Caco-2 (cell line): ENCODE data around the gene RNF223. TPM values are rescaled to one million over a fixed set of nuclear protein-coding genes. Genes with fewer than 3 reads are reported as not detected.

Experiments used
- BruUV-seq: library from RNA; stranded (reverse); fragments of 400-500 nt; replicated peaks from 2 replicates; lab custom pipeline; 2021; lab: Mats Ljungman, UMichigan
- CTCF ChIA-PET: fragments of 300-600 bp; sonication (Branson Sonifier 250); formaldehyde crosslinking; loops from one replicate; lab custom pipeline; 2022; ENCODE audit warnings: antibody characterized with exemption; lab: Charles Lee
- POLR2A ChIA-PET: fragments of 300-600 bp; sonication (Branson Sonifier 250); formaldehyde crosslinking; loops from one replicate; lab custom pipeline; 2022; ENCODE audit warnings: antibody characterized with exemption; lab: Charles Lee
- DNase-seq, 2 experiments: peaks; one replicate each; pipeline versions ENCODE4 v3.0.0 to v3.0.0-alpha.2; 2020 to 2022
- H3K27me3 ChIP-seq: replicated peaks from 2 replicates; pipeline ENCODE4 v1.6.0; 2011; ENCODE audit warnings: low read length; ENCODE audit not compliant: control insufficient read depth, insufficient read depth
- H3K36me3 ChIP-seq: 2 replicates; pipeline ENCODE4 v1.5.1; 2011; ENCODE audit warnings: low read length; ENCODE audit not compliant: control insufficient read depth, insufficient read depth
- H3K4me1 ChIP-seq: fragments of 250-450 bp; sonication (Bioruptor Pico); 2 replicates; pipeline ENCODE4 v1.5.1; 2020; ENCODE audit warnings: mild to moderate bottlenecking
- H3K4me3 ChIP-seq: 2 replicates; pipeline ENCODE4 v1.5.1; 2011; ENCODE audit warnings: low read depth, mild to moderate bottlenecking, control low read depth, low read length
- H3K9me3 ChIP-seq: fragments of 250-450 bp; sonication (Bioruptor Pico); 2 replicates; pipeline ENCODE4 v1.5.1; 2020; ENCODE audit warnings: mild to moderate bottlenecking, moderate library complexity
- H3K27ac Mint-ChIP-seq: one replicate; pipeline ENCODE4 v1.8.0; 2022; ENCODE audit warnings: mixed read lengths; ENCODE audit not compliant: unreplicated experiment
- H3K27me3 Mint-ChIP-seq: one replicate; pipeline ENCODE4 v1.8.0; 2022; ENCODE audit warnings: mixed read lengths; ENCODE audit not compliant: insufficient read depth, unreplicated experiment
- H3K36me3 Mint-ChIP-seq: one replicate; pipeline ENCODE4 v1.8.0; 2022; ENCODE audit warnings: mild to moderate bottlenecking, mixed read lengths; ENCODE audit not compliant: insufficient read depth, unreplicated experiment
- H3K4me1 Mint-ChIP-seq: one replicate; pipeline ENCODE4 v1.8.0; 2022; ENCODE audit warnings: low read depth, mixed read lengths; ENCODE audit not compliant: unreplicated experiment
- H3K4me3 Mint-ChIP-seq: one replicate; pipeline ENCODE4 v1.8.0; 2022; ENCODE audit warnings: mild to moderate bottlenecking, moderate library complexity, mixed read lengths; ENCODE audit not compliant: unreplicated experiment
- H3K9me3 Mint-ChIP-seq: one replicate; pipeline ENCODE4 v1.8.0; 2022; ENCODE audit warnings: mixed read lengths; ENCODE audit not compliant: unreplicated experiment
- CTCF ChIP-seq, 2 experiments: fragments of 200-600 bp in 1 of 2; IDR thresholded peaks; 1 replicate in 1 of 2; 2 replicates in 1 of 2; pipeline versions ENCODE4 v1.5.1 to v1.8.0; 2011 to 2022; ENCODE audit warnings: antibody characterized with exemption in 1 of 2, control low read depth in 1 of 2, inconsistent platforms in 1 of 2, low read depth in 1 of 2, low read length in 1 of 2, mild to moderate bottlenecking in 1 of 2, moderate library complexity in 1 of 2; ENCODE audit not compliant: insufficient read depth in 1 of 2, severe bottlenecking in 1 of 2, unreplicated experiment in 1 of 2
- intact Hi-C: fragments of 100-400 bp; cut with micrococcal nuclease; formaldehyde crosslinking; loops from one replicate; pipeline ENCODE4 v1.10.0; 2022; ENCODE audit not compliant: unreplicated experiment
- total RNA-seq: library from RNA; stranded (reverse); gene quantifications from 2 replicates; pipeline ENCODE4 v1.2.3, GENCODE V29; 2022

The RNF223 gene
- total RNA-seq, 1 experiment from 2014 or later: 0.57 TPM

GRCh38 chr1:1120096-1120495, 46.0 kb upstream of the RNF223 start:
- Mint-ChIP-seq H3K9me3 (no peaks in the 10 kb centered on the region), H3K27ac (no peak overlapping the region), H3K4me3 (no peak overlapping the region), H3K27me3 (no peaks in the 10 kb centered on the region), H3K4me1 (peaks cover 10% of the 10 kb centered on the region), H3K36me3 (peaks cover 14% of the 10 kb centered on the region)
- Histone ChIP-seq H3K27me3 (no peaks in the 10 kb centered on the region), H3K9me3 (no peaks in the 10 kb centered on the region), H3K36me3 (no peaks in the 10 kb centered on the region), H3K4me1 (peaks cover 30% of the 10 kb centered on the region), H3K4me3 (no peak overlapping the region)
- ChIA-PET POLR2A (no interaction called here), CTCF (no interaction called here)
- intact Hi-C loops: no loop called here
- BruUV-seq: no TSS peak
- DNase-seq: no peak
- TF ChIP-seq CTCF (IDR thresholded peaks at IDR 0.05; ENCODE audit: insufficient read depth in 1 of 2, low read depth in 1 of 2, low read length in 1 of 2, severe bottlenecking in 1 of 2, unreplicated experiment in 1 of 2): no peak

GRCh38 chr1:1119272-1119890, 45.3 kb upstream of the RNF223 start:
- POLR2A ChIA-PET: interaction anchor here (3.2 kb wide), 1 partner anchor 43 kb away, joined by 9 read pairs; no protein-coding TSS in a partner anchor

GRCh38 chr1:1118876-1119220, 44.7 kb upstream of the RNF223 start:
- Histone ChIP-seq H3K4me3 (no peak overlapping the region), H3K4me1 (peaks cover 18% of the 10 kb centered on the region), H3K9me3 (no peaks in the 10 kb centered on the region), H3K36me3 (no peaks in the 10 kb centered on the region), H3K27me3 (no peaks in the 10 kb centered on the region)
- Mint-ChIP-seq H3K4me3 (no peak overlapping the region), H3K9me3 (no peaks in the 10 kb centered on the region), H3K27me3 (no peaks in the 10 kb centered on the region), H3K36me3 (peaks cover 7% of the 10 kb centered on the region), H3K4me1 (peaks cover 7% of the 10 kb centered on the region), H3K27ac (no peak overlapping the region)
- no TSS peak for BruUV-seq
- intact Hi-C loops: loop anchor here (5.0 kb wide), 1 partner anchor 47 kb away; the partner anchor contains the start of gene RNF223
- CTCF ChIA-PET: no interaction called here
- POLR2A ChIA-PET: interaction anchor here (3.2 kb wide), 1 partner anchor 44 kb away, joined by 9 read pairs; no protein-coding TSS in a partner anchor
- no peak for DNase-seq
- no peak for TF ChIP-seq CTCF (IDR thresholded peaks at IDR 0.05; ENCODE audit: insufficient read depth in 1 of 2, low read depth in 1 of 2, low read length in 1 of 2, severe bottlenecking in 1 of 2, unreplicated experiment in 1 of 2)

More at GRCh38 chr1:1119272-1119890, 45.3 kb upstream of the RNF223 start:
- Histone ChIP-seq H3K4me1 (peaks cover 23% of the 10 kb centered on the region), H3K4me3 (no peak overlapping the region), H3K27me3 (no peaks in the 10 kb centered on the region), H3K9me3 (no peaks in the 10 kb centered on the region), H3K36me3 (no peaks in the 10 kb centered on the region)
- Mint-ChIP-seq H3K27ac (no peak overlapping the region), H3K4me1 (peaks cover 7% of the 10 kb centered on the region), H3K36me3 (peaks cover 7% of the 10 kb centered on the region), H3K27me3 (no peaks in the 10 kb centered on the region), H3K4me3 (no peak overlapping the region), H3K9me3 (no peaks in the 10 kb centered on the region)
- intact Hi-C loops: loop anchor here (5.0 kb wide), 1 partner anchor 47 kb away; the partner anchor contains the start of gene RNF223
- no TSS peak for BruUV-seq
- peak in 1 of 2 experiments; percentile 18 for DNase-seq
- CTCF ChIA-PET: no interaction called here
- TF ChIP-seq CTCF (IDR thresholded peaks at IDR 0.05; ENCODE audit: insufficient read depth in 1 of 2, low read depth in 1 of 2, low read length in 1 of 2, severe bottlenecking in 1 of 2, unreplicated experiment in 1 of 2): no peak
